ENCODE data around the gene NR0B2. TPM values are rescaled to one million over a fixed set of nuclear protein-coding genes. Genes with fewer than 3 reads are reported as not detected.
A peak's percentile ranks its signal among the peaks of the same experiment; 100 is the strongest.

NR0B2 gene, protein sequence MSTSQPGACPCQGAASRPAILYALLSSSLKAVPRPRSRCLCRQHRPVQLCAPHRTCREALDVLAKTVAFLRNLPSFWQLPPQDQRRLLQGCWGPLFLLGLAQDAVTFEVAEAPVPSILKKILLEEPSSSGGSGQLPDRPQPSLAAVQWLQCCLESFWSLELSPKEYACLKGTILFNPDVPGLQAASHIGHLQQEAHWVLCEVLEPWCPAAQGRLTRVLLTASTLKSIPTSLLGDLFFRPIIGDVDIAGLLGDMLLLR
- not detected for total RNA-seq

DNA sequence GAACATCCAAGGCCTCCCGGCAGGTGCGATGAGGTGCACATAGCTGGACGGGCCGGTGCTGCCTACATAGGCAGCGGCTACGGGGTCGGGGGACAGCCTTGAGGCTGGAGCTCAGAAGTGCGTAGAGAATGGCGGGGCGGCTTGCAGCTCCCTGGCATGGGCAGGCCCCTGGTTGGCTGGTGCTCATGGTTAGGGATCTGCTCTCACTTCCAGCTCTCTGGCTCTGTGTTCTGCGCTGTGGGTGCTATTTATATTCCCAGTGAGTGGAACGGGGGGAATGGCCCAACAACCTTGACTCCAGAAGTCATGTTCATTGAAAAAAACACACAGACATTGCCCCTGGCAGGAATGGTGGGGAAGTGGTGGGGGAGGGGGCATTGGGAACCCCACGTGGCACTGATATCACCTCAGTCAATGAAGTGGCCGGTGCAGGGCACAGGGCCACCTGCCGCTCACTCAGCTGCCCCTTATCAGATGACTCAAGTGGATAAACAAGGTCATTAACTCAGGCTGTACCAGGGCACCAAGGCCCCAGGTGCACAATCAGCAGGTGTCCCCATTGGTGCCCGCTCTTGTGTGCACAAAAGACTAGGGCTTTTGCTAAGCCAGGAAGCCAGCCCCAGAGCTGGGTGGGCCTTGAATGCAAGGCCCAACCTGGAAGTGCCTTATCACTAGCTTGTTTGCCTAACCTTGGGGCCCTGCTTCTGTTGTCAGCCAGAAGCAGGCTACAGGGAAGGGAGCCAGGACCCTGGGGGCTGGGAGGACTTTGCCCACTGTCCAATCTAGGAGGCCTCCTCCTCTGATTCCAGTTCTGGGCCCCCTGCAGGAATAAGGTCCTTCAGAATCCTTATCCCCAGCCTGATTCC lies at the start of gene NR0B2:
Gene NR0B2 (minus strand): TSS at position 222 of the 866 bp plus-strand sequence. CDS start 35 bp downstream, at position 187.
- CTCF ChIA-PET, result interaction anchor here (0.9 to 1.4 kb wide), 2 partner anchors 15 to 89 kb away, joined by 3 read pairs; no protein-coding TSS in a partner anchor
- Mint-ChIP-seq H3K27me3 (no peaks in the 10 kb centered on the region), H3K4me1 (no peaks in the 10 kb centered on the region), H3K9me3 (ENCODE audit: low read depth) (no peaks in the 10 kb centered on the region), H3K36me3 (no peaks in the 10 kb centered on the region), H3K4me3 (no peak within 1 kb of the TSS), H3K27ac (no peak within 1 kb of the TSS)
- ATAC-seq (no peak), DNase-seq (no peak)

- DNase-seq (no peak), ATAC-seq (no peak)
- Mint-ChIP-seq H3K4me1 (peaks cover 7% of the 10 kb centered on the region), H3K36me3 (no peaks in the 10 kb centered on the region), H3K9me3 (ENCODE audit: low read depth) (no peaks in the 10 kb centered on the region), H3K4me3 (no peak overlapping the region), H3K27me3 (peaks cover 62% of the 10 kb centered on the region), H3K27ac (no peak overlapping the region)
- CTCF ChIA-PET, result no interaction called here
Measured at GRCh38 chr1:26961826-26962225, 48.1 kb upstream of the NR0B2 start.

- Mint-ChIP-seq H3K4me3 (peak overlapping the region; percentile 56), H3K9me3 (ENCODE audit: low read depth) (no peaks in the 10 kb centered on the region), H3K36me3 (peaks cover 2% of the 10 kb centered on the region), H3K27me3 (peaks cover 61% of the 10 kb centered on the region), H3K4me1 (peaks cover 7% of the 10 kb centered on the region), H3K27ac (no peak overlapping the region)
- DNase-seq (no peak), ATAC-seq (no peak)
- CTCF ChIA-PET, result no interaction called here
Measured at GRCh38 chr1:26960625-26960966, 46.8 kb upstream of the NR0B2 start.

DNA sequence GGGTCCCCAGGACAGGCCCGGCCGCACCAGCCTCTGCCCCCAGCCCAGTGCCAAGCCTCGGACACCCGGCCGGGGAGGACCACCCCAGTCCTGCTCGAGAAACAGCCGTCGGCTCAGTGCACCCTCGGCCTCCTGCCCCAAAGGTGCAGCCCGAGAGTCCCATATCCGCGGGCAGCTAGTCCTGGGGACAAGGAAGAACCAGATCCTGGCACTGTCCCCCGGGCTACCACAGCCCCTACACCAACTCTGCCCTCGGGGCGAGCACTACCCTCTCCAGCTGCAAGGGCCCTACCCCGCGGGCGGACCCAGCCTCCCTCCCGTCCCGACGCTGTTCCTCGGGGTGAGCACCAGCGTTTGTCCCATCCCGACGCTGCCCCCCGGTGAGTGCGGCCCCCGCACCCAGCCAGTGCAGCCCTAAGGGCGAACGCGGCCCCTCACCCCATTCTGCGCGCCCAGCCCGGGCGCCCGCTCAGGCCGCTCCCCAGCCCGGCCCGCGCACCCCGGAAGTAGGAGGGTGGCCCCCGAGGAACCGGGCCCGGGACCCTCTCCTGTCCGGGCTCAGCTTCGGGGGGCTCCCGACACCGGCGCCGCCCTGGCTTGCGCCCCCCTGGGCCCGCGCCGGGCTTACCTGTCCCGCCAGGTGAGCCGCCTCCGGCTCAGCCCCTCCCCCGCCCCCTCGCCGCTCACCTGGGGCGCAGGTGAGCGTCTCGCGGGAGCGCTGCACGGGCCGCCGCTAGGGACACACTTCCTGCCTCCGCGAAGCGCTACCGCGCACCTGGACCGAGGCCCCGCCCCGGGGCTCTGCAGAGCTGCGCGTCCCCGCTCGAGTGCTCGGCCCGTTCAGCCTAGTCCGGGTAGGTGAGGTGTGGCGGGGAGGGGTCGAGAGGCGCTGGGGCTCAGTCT lies 46.2 kb upstream of the NR0B2 start, which contains the start of gene KDF1:
Gene KDF1 (minus strand): TSS at position 747 of the 903 bp plus-strand sequence. CDS start 8,088 bp downstream, outside the sequence.
- H3K27me3 Mint-ChIP-seq, result peaks cover 64% of the 10 kb centered on the region
- H3K4me3 Mint-ChIP-seq, result peak within 1 kb of the TSS; percentile 56
- ATAC-seq (peak; percentile 75), DNase-seq (no peak)
- no peaks in the 10 kb centered on the region for H3K9me3 Mint-ChIP-seq (ENCODE audit: low read depth)
- H3K27ac Mint-ChIP-seq, result no peak within 1 kb of the TSS
- peaks cover 2% of the 10 kb centered on the region for H3K36me3 Mint-ChIP-seq
- CTCF ChIA-PET, result no interaction called here
- H3K4me1 Mint-ChIP-seq, result peaks cover 7% of the 10 kb centered on the region

GRCh38 chr1:26959270-26959669 lies 45.5 kb upstream of the NR0B2 start:
- Mint-ChIP-seq H3K27ac (no peak overlapping the region), H3K27me3 (peaks cover 60% of the 10 kb centered on the region), H3K36me3 (peaks cover 2% of the 10 kb centered on the region), H3K4me3 (no peak overlapping the region), H3K4me1 (peaks cover 7% of the 10 kb centered on the region), H3K9me3 (ENCODE audit: low read depth) (no peaks in the 10 kb centered on the region)
- ATAC-seq, result no peak
- CTCF ChIA-PET, result no interaction called here
- no peak for DNase-seq

- Mint-ChIP-seq H3K4me1 (peaks cover 7% of the 10 kb centered on the region), H3K9me3 (ENCODE audit: low read depth) (no peaks in the 10 kb centered on the region), H3K36me3 (peaks cover 2% of the 10 kb centered on the region), H3K27ac (no peak overlapping the region), H3K27me3 (peaks cover 50% of the 10 kb centered on the region), H3K4me3 (no peak overlapping the region)
- ATAC-seq, result no peak
- CTCF ChIA-PET, result interaction anchor here (0.7 kb wide), 1 partner anchor 26 kb away, joined by 3 read pairs; no protein-coding TSS in a partner anchor
- DNase-seq, result no peak
Measured at GRCh38 chr1:26957306-26957705, 43.5 kb upstream of the NR0B2 start.

DNA sequence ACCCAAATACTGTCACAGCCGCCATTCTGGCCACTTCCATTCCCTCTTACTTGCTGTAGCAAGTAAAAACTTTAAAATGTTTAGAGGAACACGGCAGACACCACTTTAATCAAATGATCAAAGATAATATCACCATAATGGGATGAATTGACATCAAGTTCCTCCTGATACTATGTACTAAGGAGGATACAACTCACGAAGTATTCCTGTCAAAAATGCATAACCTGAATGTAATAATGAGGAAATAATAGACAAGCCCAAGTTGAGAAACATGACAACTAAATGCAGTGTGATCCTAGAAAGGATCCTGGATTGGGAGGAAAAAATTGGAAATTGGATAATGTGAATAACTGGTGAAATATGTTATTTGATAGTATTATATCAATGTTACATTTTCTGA lies 42.5 kb upstream of the NR0B2 start:
- no peak for ATAC-seq
- Mint-ChIP-seq H3K4me1 (peaks cover 7% of the 10 kb centered on the region), H3K27ac (no peak overlapping the region), H3K27me3 (peaks cover 40% of the 10 kb centered on the region), H3K36me3 (peaks cover 2% of the 10 kb centered on the region), H3K9me3 (ENCODE audit: low read depth) (no peaks in the 10 kb centered on the region), H3K4me3 (no peak overlapping the region)
- CTCF ChIA-PET, result no interaction called here
- no peak for DNase-seq

DNA sequence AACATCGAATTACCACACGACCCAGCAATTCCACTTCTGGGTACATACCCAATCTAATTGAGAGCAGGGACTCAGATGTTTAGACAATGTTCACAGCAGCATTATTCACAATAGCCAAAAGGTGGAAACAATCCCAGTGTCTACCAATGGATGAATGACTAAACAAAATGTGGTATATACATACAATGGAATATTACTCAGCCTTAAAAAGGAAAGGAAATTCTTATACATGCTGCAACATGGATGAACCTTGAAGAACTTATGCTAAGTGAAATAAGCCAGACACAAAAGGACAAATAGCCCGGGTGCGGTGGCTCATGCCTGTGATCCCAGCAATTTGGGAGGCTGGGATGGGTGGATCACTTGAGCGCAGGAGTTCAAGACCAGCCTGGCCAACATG lies 39.6 kb upstream of the NR0B2 start:
- Mint-ChIP-seq H3K27me3 (peaks cover 17% of the 10 kb centered on the region), H3K36me3 (peaks cover 2% of the 10 kb centered on the region), H3K4me3 (no peak overlapping the region), H3K9me3 (ENCODE audit: low read depth) (no peaks in the 10 kb centered on the region), H3K27ac (no peak overlapping the region), H3K4me1 (no peaks in the 10 kb centered on the region)
- CTCF ChIA-PET, result no interaction called here
- ATAC-seq (no peak), DNase-seq (no peak)

GRCh38 chr1:26951821-26952497 lies 38.2 kb upstream of the NR0B2 start:
- Mint-ChIP-seq H3K36me3 (peaks cover 4% of the 10 kb centered on the region), H3K27ac (no peak overlapping the region), H3K4me3 (no peak overlapping the region), H3K27me3 (peaks cover 10% of the 10 kb centered on the region), H3K4me1 (no peaks in the 10 kb centered on the region), H3K9me3 (ENCODE audit: low read depth) (no peaks in the 10 kb centered on the region)
- DNase-seq (no peak), ATAC-seq (no peak)
- CTCF ChIA-PET, result no interaction called here

- Mint-ChIP-seq H3K4me1 (no peaks in the 10 kb centered on the region), H3K27me3 (peaks cover 8% of the 10 kb centered on the region), H3K36me3 (peaks cover 8% of the 10 kb centered on the region), H3K4me3 (no peak overlapping the region), H3K9me3 (ENCODE audit: low read depth) (no peaks in the 10 kb centered on the region), H3K27ac (no peak overlapping the region)
- DNase-seq, result no peak
- ATAC-seq, result no peak
- CTCF ChIA-PET, result no interaction called here
Measured at GRCh38 chr1:26951216-26951615, 37.4 kb upstream of the NR0B2 start.

GRCh38 chr1:26950602-26951001 lies 36.8 kb upstream of the NR0B2 start:
- ATAC-seq, result no peak
- Mint-ChIP-seq H3K4me3 (no peak overlapping the region), H3K4me1 (no peaks in the 10 kb centered on the region), H3K27me3 (peaks cover 3% of the 10 kb centered on the region), H3K36me3 (peaks cover 12% of the 10 kb centered on the region), H3K27ac (no peak overlapping the region), H3K9me3 (ENCODE audit: low read depth) (no peaks in the 10 kb centered on the region)
- CTCF ChIA-PET, result no interaction called here
- DNase-seq, result no peak

DNA sequence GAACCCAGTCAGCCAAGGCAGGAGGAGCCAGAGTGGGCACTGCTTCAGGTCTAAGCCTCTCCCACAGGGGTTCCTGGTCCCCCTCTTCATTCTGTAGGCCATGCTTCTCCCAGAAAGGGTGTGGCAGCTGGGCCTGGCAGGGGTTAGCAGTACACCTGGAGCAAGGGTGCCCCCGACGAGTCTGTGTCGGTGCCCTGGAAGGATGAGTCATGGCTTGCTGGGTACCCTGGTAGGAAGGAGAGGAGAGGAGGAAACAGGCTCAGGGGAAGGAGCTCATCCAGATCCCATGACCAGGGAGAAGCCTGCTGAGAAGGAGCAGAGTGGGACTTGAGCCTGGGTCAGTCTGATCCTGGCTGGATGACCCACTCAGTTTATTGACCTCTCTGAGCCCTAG lies 36.1 kb upstream of the NR0B2 start:
- H3K4me1 Mint-ChIP-seq, result no peaks in the 10 kb centered on the region
- no peak for ATAC-seq
- no peak overlapping the region for H3K4me3 Mint-ChIP-seq
- H3K9me3 Mint-ChIP-seq (ENCODE audit: low read depth), result no peaks in the 10 kb centered on the region
- CTCF ChIA-PET, result no interaction called here
- DNase-seq, result no peak
- H3K27ac Mint-ChIP-seq, result no peak overlapping the region
- no peaks in the 10 kb centered on the region for H3K27me3 Mint-ChIP-seq
- H3K36me3 Mint-ChIP-seq, result peaks cover 19% of the 10 kb centered on the region

Measured in activated CD8-positive, alpha-beta memory T cell treated with anti-CD3 and anti-CD28 coated beads, Interleukin-2, amount 10 ng/mL, durations not matched to agents 7 days and 5 days (primary cell).